Neural progenitor cell (in vitro differentiated cells): ENCODE results near the gene RXRA. TPM values are rescaled to one million over a fixed set of nuclear protein-coding genes. Genes with fewer than 3 reads are reported as not detected.

ENCODE experiments used
- DNase-seq: peaks from one replicate; pipeline ENCODE4 v3.0.0-alpha.2; 2016; ENCODE audit warnings: low spot score
- H2AFZ ChIP-seq: fragments of 200-600 bp; sonication (generic); replicated peaks from 2 replicates; pipeline ENCODE4 v1.6.1; 2016; ENCODE audit warnings: antibody characterized with exemption
- H3F3A ChIP-seq: fragments of 200-600 bp; sonication (generic); 2 replicates; pipeline ENCODE4 v1.6.1; 2016; ENCODE audit warnings: antibody characterized with exemption, low read depth
- H3K27ac ChIP-seq: fragments of 200-600 bp; sonication (generic); 2 replicates; pipeline ENCODE4 v1.5.1; 2016; ENCODE audit warnings: mild to moderate bottlenecking
- H3K27me3 ChIP-seq: fragments of 200-600 bp; sonication (generic); 2 replicates; pipeline ENCODE4 v1.6.1; 2016; ENCODE audit warnings: mild to moderate bottlenecking, moderate library complexity
- H3K36me3 ChIP-seq: fragments of 200-600 bp; sonication (generic); 2 replicates; pipeline ENCODE4 v1.5.1; 2016
- H3K4me1 ChIP-seq: fragments of 200-600 bp; sonication (generic); 2 replicates; pipeline ENCODE4 v1.6.1; 2016; ENCODE audit warnings: mixed run types
- H3K4me2 ChIP-seq: fragments of 200-600 bp; sonication (generic); 2 replicates; pipeline ENCODE4 v1.6.1; 2016
- H3K4me3 ChIP-seq: fragments of 200-600 bp; sonication (generic); 2 replicates; pipeline ENCODE4 v1.5.1; 2016
- H3K79me2 ChIP-seq: fragments of 200-600 bp; sonication (generic); 2 replicates; pipeline ENCODE4 v1.6.1; 2016; ENCODE audit warnings: low read depth
- H3K9ac ChIP-seq: fragments of 200-600 bp; sonication (generic); 2 replicates; pipeline ENCODE4 v1.6.1; 2016
- H3K9me3 ChIP-seq: fragments of 200-600 bp; sonication (generic); 2 replicates; pipeline ENCODE4 v1.5.1; 2016; ENCODE audit warnings: low read depth
- H4K20me1 ChIP-seq: fragments of 200-600 bp; sonication (generic); 2 replicates; pipeline ENCODE4 v1.6.1; 2016; ENCODE audit warnings: low read depth
- H3K27ac Mint-ChIP-seq: 3 replicates; pipeline ENCODE4 v1.8.0; 2021; ENCODE audit warnings: mixed read lengths
- H3K27me3 Mint-ChIP-seq: 2 replicates; pipeline ENCODE4 v1.8.0; 2022; ENCODE audit warnings: low read depth, mild to moderate bottlenecking, inconsistent platforms, moderate library complexity, mixed read lengths; ENCODE audit not compliant: insufficient read depth
- H3K36me3 Mint-ChIP-seq: 3 replicates; pipeline ENCODE4 v1.8.0; 2021; ENCODE audit warnings: mixed read lengths
- H3K4me1 Mint-ChIP-seq: 3 replicates; pipeline ENCODE4 v1.8.0; 2021; ENCODE audit warnings: mixed read lengths
- H3K4me3 Mint-ChIP-seq: 3 replicates; pipeline ENCODE4 v1.8.0; 2021; ENCODE audit warnings: mild to moderate bottlenecking, moderate library complexity, mixed read lengths
- H3K9me3 Mint-ChIP-seq: 3 replicates; pipeline ENCODE4 v1.8.0; 2020; ENCODE audit warnings: mixed read lengths
- EZH2 ChIP-seq: fragments of 200-600 bp; sonication (generic); IDR thresholded peaks from 2 replicates; pipeline ENCODE4 v1.6.1; 2017; ENCODE audit warnings: antibody characterized with exemption, mild to moderate bottlenecking, moderate library complexity
- EZH2phosphoT487 ChIP-seq: fragments of 200-600 bp; sonication (generic); IDR thresholded peaks from 2 replicates; pipeline ENCODE4 v1.6.1; 2017; ENCODE audit warnings: antibody characterized with exemption
- total RNA-seq: library from RNA; depleted of rRNA; stranded (reverse); fragments of >200 nt; gene quantifications from 2 replicates; pipeline ENCODE4 v1.2.3, GENCODE V29; 2015; ENCODE audit warnings: low replicate concordance
- TF ChIP-seq, protein P1 (sequence below): fragments of 200-600 bp; sonication (generic); IDR thresholded peaks from 2 replicates; pipeline ENCODE4 v1.5.1; 2017; ENCODE audit warnings: antibody characterized with exemption, mild to moderate bottlenecking

RXRA gene
- total RNA-seq, 1 donor from 2014 or later, result 11.6 TPM

DNA sequence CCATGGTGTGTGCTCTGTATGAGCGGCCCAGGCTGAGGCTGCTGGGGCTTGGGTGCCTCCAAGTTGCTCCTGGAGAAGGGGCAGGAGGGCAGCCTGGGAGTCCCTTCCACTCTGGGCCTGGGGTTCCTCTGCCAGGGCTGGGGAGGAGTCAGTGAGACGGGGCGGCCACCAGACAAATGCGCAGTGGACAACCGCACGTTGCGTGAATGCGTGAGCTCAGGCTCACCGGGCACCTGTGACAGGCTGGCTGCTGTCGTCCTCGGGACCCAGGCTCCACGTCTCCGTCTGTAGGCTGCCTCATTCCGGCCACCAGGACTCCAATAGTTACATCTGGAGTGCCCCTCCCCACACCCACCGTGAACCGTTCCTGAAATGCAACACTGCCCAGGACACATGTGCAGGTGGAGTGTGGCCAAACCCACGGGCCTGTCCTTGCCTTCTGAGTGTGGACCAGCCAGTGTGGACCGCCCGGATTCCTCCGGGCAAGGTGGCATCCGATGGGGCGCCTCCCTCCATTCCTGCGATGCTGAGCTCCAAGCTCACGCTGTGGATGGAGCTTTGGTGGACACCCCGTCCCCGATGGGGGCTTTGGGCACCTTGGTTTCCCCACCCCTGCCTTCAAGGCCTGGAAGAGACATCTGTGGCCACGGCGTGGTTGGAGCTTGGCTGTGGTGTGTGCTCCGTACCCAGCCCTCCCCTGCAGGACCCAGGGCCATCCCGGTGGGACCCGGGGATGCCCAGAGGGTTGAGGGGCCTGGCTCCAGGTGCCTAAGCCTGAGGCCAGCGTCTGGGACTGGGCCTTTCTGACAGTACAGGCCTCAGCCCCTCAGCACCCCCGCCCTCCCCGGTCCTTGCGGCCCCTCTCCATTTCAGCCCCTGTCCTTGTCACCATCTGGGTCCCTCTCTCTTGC is 34.0 kb upstream of the RXRA start:
- Histone ChIP-seq H3K36me3 (no peaks in the 10 kb centered on the region), H2AFZ (no peak overlapping the region), H3F3A (peaks cover 9% of the 10 kb centered on the region), H3K27me3 (no peaks in the 10 kb centered on the region), H3K4me2 (no peak overlapping the region), H3K79me2 (no peaks in the 10 kb centered on the region), H3K9me3 (no peaks in the 10 kb centered on the region), H3K27ac (no peak overlapping the region), H4K20me1 (no peaks in the 10 kb centered on the region), H3K9ac (no peak overlapping the region), H3K4me1 (peaks cover 28% of the 10 kb centered on the region), H3K4me3 (no peak overlapping the region)
- H3K9me3 Mint-ChIP-seq, result no peaks in the 10 kb centered on the region
- no peak overlapping the region for H3K4me3 Mint-ChIP-seq
- peaks cover 4% of the 10 kb centered on the region for H3K27me3 Mint-ChIP-seq
- TF ChIP-seq EZH2, result no peak
- TF ChIP-seq, protein P1, sequence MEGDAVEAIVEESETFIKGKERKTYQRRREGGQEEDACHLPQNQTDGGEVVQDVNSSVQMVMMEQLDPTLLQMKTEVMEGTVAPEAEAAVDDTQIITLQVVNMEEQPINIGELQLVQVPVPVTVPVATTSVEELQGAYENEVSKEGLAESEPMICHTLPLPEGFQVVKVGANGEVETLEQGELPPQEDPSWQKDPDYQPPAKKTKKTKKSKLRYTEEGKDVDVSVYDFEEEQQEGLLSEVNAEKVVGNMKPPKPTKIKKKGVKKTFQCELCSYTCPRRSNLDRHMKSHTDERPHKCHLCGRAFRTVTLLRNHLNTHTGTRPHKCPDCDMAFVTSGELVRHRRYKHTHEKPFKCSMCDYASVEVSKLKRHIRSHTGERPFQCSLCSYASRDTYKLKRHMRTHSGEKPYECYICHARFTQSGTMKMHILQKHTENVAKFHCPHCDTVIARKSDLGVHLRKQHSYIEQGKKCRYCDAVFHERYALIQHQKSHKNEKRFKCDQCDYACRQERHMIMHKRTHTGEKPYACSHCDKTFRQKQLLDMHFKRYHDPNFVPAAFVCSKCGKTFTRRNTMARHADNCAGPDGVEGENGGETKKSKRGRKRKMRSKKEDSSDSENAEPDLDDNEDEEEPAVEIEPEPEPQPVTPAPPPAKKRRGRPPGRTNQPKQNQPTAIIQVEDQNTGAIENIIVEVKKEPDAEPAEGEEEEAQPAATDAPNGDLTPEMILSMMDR, result no peak
- TF ChIP-seq EZH2phosphoT487, result no peak
- DNase-seq, result no peak
- H3K4me1 Mint-ChIP-seq, result peaks cover 26% of the 10 kb centered on the region
- H3K36me3 Mint-ChIP-seq, result no peaks in the 10 kb centered on the region
- peak overlapping the region; percentile 90 for H3K27ac Mint-ChIP-seq

DNA sequence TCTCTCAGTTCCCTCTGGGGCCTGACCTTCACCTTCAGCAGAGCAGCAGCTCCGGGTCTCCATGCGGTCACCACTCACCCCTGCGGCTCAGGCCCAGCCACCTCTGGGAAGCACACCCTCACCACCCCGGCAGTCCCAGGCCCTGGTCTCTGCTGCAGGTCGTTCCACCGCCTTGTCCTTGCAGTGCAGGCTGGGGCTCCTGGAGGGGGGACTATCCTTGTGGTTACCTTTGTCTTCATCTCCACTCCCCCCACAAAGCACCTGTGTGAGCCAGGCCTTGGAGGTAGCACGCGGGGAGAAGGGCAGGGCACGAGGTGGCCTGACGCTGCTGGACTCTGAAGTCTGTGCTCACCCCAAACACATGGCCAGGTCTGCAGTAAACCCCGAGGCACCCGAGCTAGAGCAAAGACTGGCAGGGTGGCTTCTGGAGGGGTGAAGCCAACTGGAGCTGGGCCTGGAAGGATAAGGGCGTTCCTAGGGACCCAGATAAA is 33.2 kb upstream of the RXRA start:
- no peak overlapping the region for H3K9ac ChIP-seq
- H3K4me1 ChIP-seq, result peaks cover 24% of the 10 kb centered on the region
- Mint-ChIP-seq H3K27ac (peak overlapping the region; percentile 90), H3K4me3 (no peak overlapping the region), H3K27me3 (peaks cover 4% of the 10 kb centered on the region), H3K4me1 (peaks cover 24% of the 10 kb centered on the region), H3K9me3 (no peaks in the 10 kb centered on the region), H3K36me3 (no peaks in the 10 kb centered on the region)
- H3K27ac ChIP-seq, result no peak overlapping the region
- H3K9me3 ChIP-seq, result no peaks in the 10 kb centered on the region
- no peak for DNase-seq
- H3K4me3 ChIP-seq, result no peak overlapping the region
- no peaks in the 10 kb centered on the region for H3K36me3 ChIP-seq
- H3K79me2 ChIP-seq, result no peaks in the 10 kb centered on the region
- no peak for TF ChIP-seq EZH2phosphoT487
- no peak for TF ChIP-seq EZH2
- TF ChIP-seq, protein P1, result no peak
- no peaks in the 10 kb centered on the region for H3K27me3 ChIP-seq
- H2AFZ ChIP-seq, result no peak overlapping the region
- H3K4me2 ChIP-seq, result no peak overlapping the region
- H4K20me1 ChIP-seq, result no peaks in the 10 kb centered on the region
- H3F3A ChIP-seq, result peaks cover 9% of the 10 kb centered on the region

DNA sequence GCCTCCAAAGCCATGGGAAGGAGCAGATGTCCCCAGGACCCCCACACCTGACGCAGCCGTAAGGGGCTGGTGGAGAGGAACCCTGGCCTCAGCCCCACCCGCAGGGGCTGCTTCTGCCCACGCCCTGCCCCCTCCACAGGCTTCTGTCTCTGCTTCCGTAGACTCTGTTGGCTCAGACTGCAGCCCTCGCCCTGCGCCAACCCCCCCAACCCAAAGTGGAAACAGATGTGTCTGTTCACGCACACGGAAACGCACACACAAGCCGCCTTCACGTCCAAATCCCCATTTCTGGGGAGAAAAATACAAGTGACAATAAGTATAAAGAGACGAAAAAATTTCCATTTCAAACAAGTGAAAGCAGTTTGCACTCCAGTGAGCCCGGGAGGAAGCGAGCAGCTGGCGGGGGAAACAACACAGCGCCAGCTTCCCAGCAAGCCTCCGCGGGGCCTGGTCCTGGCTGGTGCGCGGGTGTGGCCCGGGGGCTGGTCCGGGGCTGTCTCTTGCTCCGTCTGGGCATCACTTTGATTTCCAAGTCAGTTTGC is 32.6 kb upstream of the RXRA start:
- Histone ChIP-seq H3K36me3 (no peaks in the 10 kb centered on the region), H3K4me3 (no peak overlapping the region), H3K9me3 (no peaks in the 10 kb centered on the region), H3K4me1 (peaks cover 19% of the 10 kb centered on the region), H2AFZ (no peak overlapping the region), H4K20me1 (no peaks in the 10 kb centered on the region), H3K4me2 (peak overlapping the region; percentile 35), H3K9ac (no peak overlapping the region), H3K27ac (no peak overlapping the region), H3K27me3 (no peaks in the 10 kb centered on the region), H3F3A (peaks cover 9% of the 10 kb centered on the region), H3K79me2 (no peaks in the 10 kb centered on the region)
- peaks cover 22% of the 10 kb centered on the region for H3K4me1 Mint-ChIP-seq
- no peak for DNase-seq
- H3K9me3 Mint-ChIP-seq, result no peaks in the 10 kb centered on the region
- peaks cover 4% of the 10 kb centered on the region for H3K27me3 Mint-ChIP-seq
- H3K27ac Mint-ChIP-seq, result peak overlapping the region; percentile 95
- TF ChIP-seq, protein P1, result no peak
- no peak for TF ChIP-seq EZH2phosphoT487
- TF ChIP-seq EZH2, result no peak
- no peaks in the 10 kb centered on the region for H3K36me3 Mint-ChIP-seq
- H3K4me3 Mint-ChIP-seq, result no peak overlapping the region
